ENCODE results near the gene HIC2.
"Not testable (repeated sequence)": the region's sequence is repeated elsewhere in the genome, so short reads cannot be mapped to it uniquely, and the experiment has no call there.

DNA sequence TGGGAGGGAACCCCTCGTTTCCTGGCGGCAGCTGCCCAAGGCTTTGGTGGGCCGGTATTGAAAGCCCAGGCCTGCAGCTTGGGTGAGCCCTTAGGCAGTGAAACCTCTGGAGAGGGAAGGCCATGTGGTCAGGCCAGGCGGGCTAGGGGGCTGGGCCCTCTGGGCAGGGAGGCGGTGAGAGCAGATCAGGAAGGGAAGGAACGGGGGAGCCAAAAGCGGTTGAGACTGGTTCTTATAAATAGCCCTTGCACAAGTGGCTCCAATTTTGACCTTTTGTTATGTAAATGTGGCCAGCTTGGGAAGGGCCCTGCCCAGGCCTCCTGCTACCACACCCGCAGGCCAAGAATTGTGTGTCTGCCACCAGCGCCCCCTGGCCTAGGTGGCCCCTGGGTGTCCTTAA is 25.0 kb downstream of the HIC2 start:
- TF ChIP-seq, protein P1, sequence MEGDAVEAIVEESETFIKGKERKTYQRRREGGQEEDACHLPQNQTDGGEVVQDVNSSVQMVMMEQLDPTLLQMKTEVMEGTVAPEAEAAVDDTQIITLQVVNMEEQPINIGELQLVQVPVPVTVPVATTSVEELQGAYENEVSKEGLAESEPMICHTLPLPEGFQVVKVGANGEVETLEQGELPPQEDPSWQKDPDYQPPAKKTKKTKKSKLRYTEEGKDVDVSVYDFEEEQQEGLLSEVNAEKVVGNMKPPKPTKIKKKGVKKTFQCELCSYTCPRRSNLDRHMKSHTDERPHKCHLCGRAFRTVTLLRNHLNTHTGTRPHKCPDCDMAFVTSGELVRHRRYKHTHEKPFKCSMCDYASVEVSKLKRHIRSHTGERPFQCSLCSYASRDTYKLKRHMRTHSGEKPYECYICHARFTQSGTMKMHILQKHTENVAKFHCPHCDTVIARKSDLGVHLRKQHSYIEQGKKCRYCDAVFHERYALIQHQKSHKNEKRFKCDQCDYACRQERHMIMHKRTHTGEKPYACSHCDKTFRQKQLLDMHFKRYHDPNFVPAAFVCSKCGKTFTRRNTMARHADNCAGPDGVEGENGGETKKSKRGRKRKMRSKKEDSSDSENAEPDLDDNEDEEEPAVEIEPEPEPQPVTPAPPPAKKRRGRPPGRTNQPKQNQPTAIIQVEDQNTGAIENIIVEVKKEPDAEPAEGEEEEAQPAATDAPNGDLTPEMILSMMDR (IDR thresholded peaks at IDR 0.05; ENCODE audit: low read depth, low read length): not testable (repeated sequence)
- not testable (repeated sequence) for TF ChIP-seq POLR2A (IDR thresholded peaks at IDR 0.05; ENCODE audit: extremely low read depth, insufficient read length); MYC (IDR thresholded peaks at IDR 0.05; ENCODE audit: low read depth, low read length)
- TF ChIP-seq, protein P2, sequence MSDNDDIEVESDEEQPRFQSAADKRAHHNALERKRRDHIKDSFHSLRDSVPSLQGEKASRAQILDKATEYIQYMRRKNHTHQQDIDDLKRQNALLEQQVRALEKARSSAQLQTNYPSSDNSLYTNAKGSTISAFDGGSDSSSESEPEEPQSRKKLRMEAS (IDR thresholded peaks at IDR 0.05; ENCODE audit: low read depth, low read length): not testable (repeated sequence)

Data from NB4 (cell line).